ENCODE results near the gene B3GNT3. TPM values are rescaled to one million over a fixed set of nuclear protein-coding genes. Genes with fewer than 3 reads are reported as not detected.
A peak's percentile ranks its signal among the peaks of the same experiment; 100 is the strongest.

The B3GNT3 gene
- polyA plus RNA-seq, 3 donors: not detected

GRCh38 chr19:17755443-17755890 lies 39.5 kb upstream of the B3GNT3 start:
- DNase-seq: peak in 1 of 3 donors; percentile 24
- H3K9me3 Mint-ChIP-seq: no peaks in the 10 kb centered on the region
- no peaks in the 10 kb centered on the region for H3K27me3 ChIP-seq (ENCODE audit: control insufficient read depth in 2 of 2, insufficient read depth in 2 of 2, low read length in 2 of 2)
- H3K9me3 ChIP-seq (replicated peaks in 1 of 2; ENCODE audit: control insufficient read depth in 1 of 2, insufficient read depth in 1 of 2, low read length in 2 of 2): no peaks in the 10 kb centered on the region
- H3K27me3 Mint-ChIP-seq (ENCODE audit: low read depth in 3 of 3): peaks cover 0 to 2% (median 1%) of the 10 kb centered on the region in 3 donors
- H3K4me3 ChIP-seq (replicated peaks in 1 of 3; ENCODE audit: low read depth in 2 of 3, low read length in 3 of 3): peak overlapping the region in 1 of 3 experiments; percentile 30
- H3K9ac ChIP-seq (ENCODE audit: insufficient read depth, low read length, poor library complexity, severe bottlenecking): peak overlapping the region; percentile 18
- peaks cover 43 to 64% of the 10 kb centered on the region in 2 donors for H3K36me3 Mint-ChIP-seq
- peaks cover 20 to 53% of the 10 kb centered on the region in 2 donors for H3K36me3 ChIP-seq (replicated peaks in 1 of 2; ENCODE audit: control insufficient read depth in 1 of 2, insufficient read depth in 2 of 2, low read length in 2 of 2)
- peaks cover 8% of the 10 kb centered on the region for H4K20me1 ChIP-seq (ENCODE audit: insufficient read depth, low read length)
- no CpG with 5 or more reads among the region's 1 CpG for WGBS (ENCODE audit: insufficient coverage)
- no peak overlapping the region for H3K4me3 Mint-ChIP-seq
- H2AFZ ChIP-seq (ENCODE audit: insufficient read depth, low read depth, low read length, poor library complexity, severe bottlenecking): no peak overlapping the region
- intact Hi-C loops (cut with micrococcal nuclease): no loop called here
- no peak for TF ChIP-seq CTCF (IDR thresholded peaks at IDR 0.05)
- peaks cover 49% of the 10 kb centered on the region for H3K79me2 ChIP-seq (ENCODE audit: insufficient read depth, low read length)
- peak overlapping the region; percentile 83 to 93 (median 91) for H3K27ac Mint-ChIP-seq
- peaks cover 49 to 57% of the 10 kb centered on the region in 2 donors for H3K4me1 ChIP-seq (ENCODE audit: control insufficient read depth in 1 of 2, insufficient read depth in 2 of 2, low read length in 2 of 2)
- H3K4me2 ChIP-seq (replicated peaks; ENCODE audit: extremely low read depth, low read length, poor library complexity, severe bottlenecking): peak overlapping the region; percentile 28
- peaks cover 44% of the 10 kb centered on the region for H3K4me1 Mint-ChIP-seq
- peak overlapping the region; percentile 65 to 76 for H3K27ac ChIP-seq (ENCODE audit: low read depth in 1 of 2, low read length in 2 of 2)

- H3K9me3 Mint-ChIP-seq: no peaks in the 10 kb centered on the region
- Histone ChIP-seq H3K4me3 (replicated peaks in 1 of 3; ENCODE audit: low read depth in 2 of 3, low read length in 3 of 3) (peak overlapping the region in 1 of 3 experiments; percentile 30), H3K9ac (ENCODE audit: insufficient read depth, low read length, poor library complexity, severe bottlenecking) (peak overlapping the region; percentile 18), H2AFZ (ENCODE audit: insufficient read depth, low read depth, low read length, poor library complexity, severe bottlenecking) (no peak overlapping the region), H3K79me2 (ENCODE audit: insufficient read depth, low read length) (peaks cover 46% of the 10 kb centered on the region), H3K27me3 (ENCODE audit: control insufficient read depth in 2 of 2, insufficient read depth in 2 of 2, low read length in 2 of 2) (no peaks in the 10 kb centered on the region), H3K36me3 (replicated peaks in 1 of 2; ENCODE audit: control insufficient read depth in 1 of 2, insufficient read depth in 2 of 2, low read length in 2 of 2) (peaks cover 22 to 60% of the 10 kb centered on the region in 2 donors), H3K27ac (ENCODE audit: low read depth in 1 of 2, low read length in 2 of 2) (peak overlapping the region; percentile 65 to 76), H3K4me1 (ENCODE audit: control insufficient read depth in 1 of 2, insufficient read depth in 2 of 2, low read length in 2 of 2) (peaks cover 43 to 50% of the 10 kb centered on the region in 2 donors), H3K9me3 (replicated peaks in 1 of 2; ENCODE audit: control insufficient read depth in 1 of 2, insufficient read depth in 1 of 2, low read length in 2 of 2) (no peaks in the 10 kb centered on the region), H4K20me1 (ENCODE audit: insufficient read depth, low read length) (peaks cover 8% of the 10 kb centered on the region), H3K4me2 (replicated peaks; ENCODE audit: extremely low read depth, low read length, poor library complexity, severe bottlenecking) (no peak overlapping the region)
- H3K27ac Mint-ChIP-seq: peak overlapping the region in 5 of 7 donors; percentile 79 to 92 (median 89)
- peaks cover 38% of the 10 kb centered on the region for H3K4me1 Mint-ChIP-seq
- 91% methylated on average over 4 of the region's 12 CpGs for WGBS (ENCODE audit: insufficient coverage)
- H3K4me3 Mint-ChIP-seq: no peak overlapping the region
- peaks cover 48 to 71% of the 10 kb centered on the region in 2 donors for H3K36me3 Mint-ChIP-seq
- no peak for TF ChIP-seq CTCF (IDR thresholded peaks at IDR 0.05)
- no peak for DNase-seq
- peaks cover 0 to 2% (median 1%) of the 10 kb centered on the region in 3 donors for H3K27me3 Mint-ChIP-seq (ENCODE audit: low read depth in 3 of 3)
- intact Hi-C loops (cut with micrococcal nuclease): no loop called here
Measured at GRCh38 chr19:17755977-17756670, 38.8 kb upstream of the B3GNT3 start.
